Astrocyte of the cerebellum (primary cell): Measurements from ENCODE around the gene RPUSD1.

ENCODE experiments used
- DNase-seq: peaks from one replicate; pipeline ENCODE4 v3.0.0-alpha.2; 2011; ENCODE audit warnings: low read depth
- H3K4me3 ChIP-seq: 2 replicates; pipeline ENCODE4 v1.5.1; 2011; ENCODE audit warnings: mild to moderate bottlenecking, low read depth, low read length, moderate library complexity
- in situ Hi-C: cut with HindIII; loops from 2 replicates; pipeline ENCODE4 v1.10.0; 2017; ENCODE audit warnings: low sequenced_read_pairs
- TF ChIP-seq, protein P1 (sequence below): IDR thresholded peaks from 2 replicates; pipeline ENCODE4 v1.5.1; 2012; ENCODE audit warnings: low read length, low read depth, moderate library complexity, mild to moderate bottlenecking; ENCODE audit errors: missing control alignments

The RPUSD1 gene

DNA sequence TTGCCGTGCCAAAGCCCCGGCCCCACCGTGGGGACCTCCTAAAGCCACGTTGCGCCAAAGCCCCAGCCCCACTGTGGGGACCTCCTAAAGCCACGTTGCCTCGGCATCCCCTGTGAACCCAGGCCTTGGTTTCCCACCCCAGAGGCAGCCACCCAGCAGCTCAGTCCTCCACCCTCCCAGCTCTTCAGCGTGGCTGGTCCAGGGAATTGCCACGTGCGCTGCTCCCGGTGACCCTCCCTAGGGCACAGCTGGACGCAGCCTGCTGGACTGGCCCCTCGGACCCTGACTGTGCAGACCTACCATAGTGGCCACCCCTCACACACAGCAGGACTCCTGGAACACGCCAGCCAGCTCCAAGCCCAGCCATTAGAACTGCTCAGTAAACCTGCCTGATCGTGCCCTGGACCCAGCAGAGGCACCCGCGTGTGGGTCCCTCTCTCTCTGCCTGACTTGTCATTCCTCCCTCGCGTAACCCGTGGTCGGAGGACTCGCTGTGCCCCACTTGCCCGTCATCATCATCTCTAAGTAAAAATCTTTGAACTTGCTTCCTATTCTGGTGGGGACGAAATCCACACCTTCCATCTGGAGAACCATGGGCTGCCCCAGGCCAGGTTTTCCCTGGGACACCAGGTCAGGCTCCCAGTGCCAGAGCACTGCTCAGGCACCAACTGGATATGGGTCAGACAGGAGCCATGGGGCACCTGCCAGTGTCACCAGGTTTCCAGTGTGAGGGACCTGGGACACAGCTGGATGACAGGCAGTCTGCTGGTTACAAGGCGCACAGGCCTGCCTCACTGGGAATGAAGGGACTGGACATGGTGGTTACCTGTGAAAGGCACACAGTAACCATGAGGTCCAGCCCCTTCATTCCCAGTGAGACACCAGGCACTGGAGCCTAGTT, 53.0 kb downstream of the RPUSD1 start:
- H3K4me3 ChIP-seq = no peak overlapping the region
- DNase-seq = no peak
- TF ChIP-seq, protein P1, sequence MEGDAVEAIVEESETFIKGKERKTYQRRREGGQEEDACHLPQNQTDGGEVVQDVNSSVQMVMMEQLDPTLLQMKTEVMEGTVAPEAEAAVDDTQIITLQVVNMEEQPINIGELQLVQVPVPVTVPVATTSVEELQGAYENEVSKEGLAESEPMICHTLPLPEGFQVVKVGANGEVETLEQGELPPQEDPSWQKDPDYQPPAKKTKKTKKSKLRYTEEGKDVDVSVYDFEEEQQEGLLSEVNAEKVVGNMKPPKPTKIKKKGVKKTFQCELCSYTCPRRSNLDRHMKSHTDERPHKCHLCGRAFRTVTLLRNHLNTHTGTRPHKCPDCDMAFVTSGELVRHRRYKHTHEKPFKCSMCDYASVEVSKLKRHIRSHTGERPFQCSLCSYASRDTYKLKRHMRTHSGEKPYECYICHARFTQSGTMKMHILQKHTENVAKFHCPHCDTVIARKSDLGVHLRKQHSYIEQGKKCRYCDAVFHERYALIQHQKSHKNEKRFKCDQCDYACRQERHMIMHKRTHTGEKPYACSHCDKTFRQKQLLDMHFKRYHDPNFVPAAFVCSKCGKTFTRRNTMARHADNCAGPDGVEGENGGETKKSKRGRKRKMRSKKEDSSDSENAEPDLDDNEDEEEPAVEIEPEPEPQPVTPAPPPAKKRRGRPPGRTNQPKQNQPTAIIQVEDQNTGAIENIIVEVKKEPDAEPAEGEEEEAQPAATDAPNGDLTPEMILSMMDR = no peak
- in situ Hi-C loops = no loop called here
